ENCODE data around the gene YARS1.
A peak's percentile ranks its signal among the peaks of the same experiment; 100 is the strongest.

Gene YARS1

DNA sequence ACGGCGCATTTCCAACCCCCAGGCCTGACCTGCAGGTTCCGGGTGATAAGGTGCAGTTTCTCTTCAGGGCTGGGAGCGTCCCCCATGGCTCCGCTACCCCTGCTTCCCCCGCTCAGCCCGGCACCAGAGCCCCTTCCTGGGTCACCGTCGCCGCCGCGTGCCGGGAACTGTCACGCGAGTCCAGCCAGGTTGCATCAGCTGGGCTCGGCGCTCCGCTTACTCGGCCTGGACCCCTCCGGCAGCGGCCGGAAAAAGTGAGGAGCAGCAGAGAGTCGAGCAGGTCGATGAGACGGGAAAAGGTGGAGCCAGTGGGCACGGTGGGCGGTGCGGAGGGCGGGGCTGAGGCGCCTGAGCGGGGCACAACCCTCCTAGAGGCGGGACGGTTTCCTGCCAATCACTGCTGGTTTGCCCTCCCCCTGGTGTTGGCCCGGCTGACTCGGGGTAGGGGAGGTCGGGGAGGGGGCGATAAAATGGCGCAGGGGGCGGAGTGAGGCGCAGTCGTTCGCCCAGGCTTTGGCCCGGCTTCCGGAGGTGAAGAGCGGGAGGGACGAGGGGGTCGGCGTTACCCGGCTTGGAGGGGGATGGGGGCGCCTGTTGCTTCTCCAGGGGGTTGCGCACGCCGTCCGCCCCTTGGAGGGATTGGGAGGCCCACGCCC, at the start of gene YARS1, which contains the start of gene S100PBP:
Gene YARS1, minus strand, starts transcription at position 200 of the 656 bp plus-strand sequence. Its CDS starts 114 bp downstream, at position 86.
Gene S100PBP, plus strand, starts transcription at position 495 of the 656 bp plus-strand sequence. CDS start 8,447 bp downstream, outside the sequence.
- peak; percentile 97 for DNase-seq (ENCODE audit: low spot score)

DNA sequence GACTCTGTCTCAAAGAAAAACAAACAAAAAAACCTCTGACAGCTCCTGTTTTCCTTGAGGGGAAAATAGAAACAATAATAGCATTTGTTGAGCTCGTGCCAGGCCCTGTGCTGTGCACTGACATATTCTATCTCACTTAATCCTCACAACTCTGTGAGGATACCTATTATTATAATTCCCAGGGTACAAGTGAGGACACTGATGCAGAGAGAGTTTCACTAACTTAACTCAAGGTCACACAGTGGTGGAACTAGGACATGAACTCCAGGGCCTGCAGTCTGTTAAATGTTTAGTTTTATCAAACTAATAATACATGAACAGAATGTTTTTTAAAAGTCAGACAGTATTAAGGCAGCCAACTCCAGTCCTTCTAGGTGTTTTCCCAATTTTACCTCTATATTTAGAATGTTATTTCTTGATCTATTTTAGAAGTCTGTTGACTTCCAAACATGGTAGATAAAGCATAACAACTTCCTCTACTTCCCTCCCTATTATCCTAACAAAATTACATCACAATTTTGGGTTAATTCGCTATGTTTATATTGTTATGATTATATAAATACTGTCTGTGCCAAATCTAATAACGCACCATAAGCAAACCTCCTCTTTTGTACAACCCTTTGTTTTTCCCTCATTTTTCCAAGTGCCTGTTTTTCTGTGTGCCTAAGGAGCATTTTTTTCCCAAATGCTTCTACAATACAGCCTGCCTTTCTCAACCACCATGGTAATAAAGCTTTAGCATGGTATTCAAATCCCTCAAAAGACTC, 48.7 kb upstream of the YARS1 start:
- no peak for DNase-seq (ENCODE audit: low spot score)

DNA sequence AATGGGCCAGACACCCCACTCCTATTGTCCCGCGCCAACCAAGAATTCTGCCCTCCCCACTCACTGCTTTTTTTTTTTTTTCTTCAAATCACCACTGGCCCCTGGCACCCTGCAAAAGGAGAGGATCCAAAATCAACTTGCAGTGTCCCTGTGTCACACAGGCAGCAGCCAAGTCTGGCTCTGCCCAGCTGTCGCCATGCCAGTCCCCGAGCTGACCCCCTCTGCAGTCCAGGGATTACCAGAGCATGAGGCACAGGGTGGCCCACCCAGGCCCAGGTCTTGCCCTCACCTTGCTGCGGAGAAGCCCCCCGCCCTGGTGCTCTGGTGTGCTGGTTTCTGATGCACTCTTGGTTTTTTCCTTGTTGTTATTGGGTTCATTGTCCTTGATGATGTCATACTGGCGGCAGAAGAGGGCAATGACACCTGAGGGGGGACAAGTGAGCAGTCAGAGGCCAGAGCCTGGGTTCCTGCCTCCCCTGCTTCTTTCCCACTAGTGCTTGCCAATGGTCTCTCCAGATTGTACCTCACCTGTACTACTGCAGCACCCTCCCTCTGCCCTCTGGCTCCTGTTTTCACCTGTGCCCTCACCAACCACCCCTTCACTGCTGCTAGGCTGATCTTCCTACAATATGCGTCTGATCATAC, 47.3 kb upstream of the YARS1 start:
- DNase-seq (ENCODE audit: low spot score) = no peak

DNA sequence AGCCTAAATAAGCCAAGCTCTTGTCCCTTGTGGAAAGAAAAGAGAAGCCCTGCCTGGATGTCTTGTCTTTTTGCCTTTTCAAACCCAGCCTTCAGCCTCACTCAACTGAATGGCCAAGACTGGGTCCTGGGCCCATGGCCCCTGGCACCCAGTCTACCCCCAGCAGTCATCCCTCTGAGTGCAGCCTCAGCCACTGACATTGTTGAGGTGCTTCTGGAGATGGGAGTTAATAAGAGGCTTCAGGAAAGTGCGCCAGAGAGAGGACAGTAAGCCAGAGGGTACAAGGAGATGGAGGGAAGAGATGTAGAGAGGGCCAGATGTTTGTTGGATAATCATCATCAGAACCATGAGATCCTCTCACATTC, 46.7 kb upstream of the YARS1 start:
- DNase-seq (ENCODE audit: low spot score) = no peak

DNA sequence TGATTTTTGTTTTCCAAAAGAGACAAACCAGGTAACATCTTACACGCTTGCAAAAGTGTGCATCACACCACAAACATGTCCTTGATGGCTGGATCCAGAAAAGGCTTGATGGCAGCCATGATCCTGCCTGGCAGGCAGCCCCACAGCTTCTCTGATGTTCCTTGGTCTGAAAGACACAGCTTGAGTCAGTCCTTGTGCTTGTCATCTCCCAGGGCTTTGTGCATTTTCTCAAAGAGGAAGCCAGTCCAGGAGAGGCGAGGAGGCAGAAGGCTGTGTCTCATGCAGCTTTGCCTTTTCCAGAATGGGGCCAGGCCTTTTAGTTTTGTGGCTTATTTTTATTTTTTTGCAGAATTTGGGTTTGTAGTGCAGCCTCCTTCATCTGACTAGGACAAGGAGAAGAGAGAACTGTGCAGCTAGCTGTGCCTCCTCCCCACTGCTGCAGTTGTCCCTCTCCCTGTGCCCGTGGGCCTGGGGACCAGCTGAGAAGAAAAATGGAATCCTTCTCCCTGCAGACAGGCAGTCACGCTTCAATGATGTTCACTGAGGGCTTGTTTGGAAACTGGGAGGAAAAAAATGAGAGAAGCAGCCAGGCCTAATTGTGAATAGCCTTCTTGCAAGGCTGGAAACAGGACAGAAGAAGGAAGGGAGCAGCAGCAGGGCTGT, 46.2 kb upstream of the YARS1 start:
- no peak for DNase-seq (ENCODE audit: low spot score)

DNA sequence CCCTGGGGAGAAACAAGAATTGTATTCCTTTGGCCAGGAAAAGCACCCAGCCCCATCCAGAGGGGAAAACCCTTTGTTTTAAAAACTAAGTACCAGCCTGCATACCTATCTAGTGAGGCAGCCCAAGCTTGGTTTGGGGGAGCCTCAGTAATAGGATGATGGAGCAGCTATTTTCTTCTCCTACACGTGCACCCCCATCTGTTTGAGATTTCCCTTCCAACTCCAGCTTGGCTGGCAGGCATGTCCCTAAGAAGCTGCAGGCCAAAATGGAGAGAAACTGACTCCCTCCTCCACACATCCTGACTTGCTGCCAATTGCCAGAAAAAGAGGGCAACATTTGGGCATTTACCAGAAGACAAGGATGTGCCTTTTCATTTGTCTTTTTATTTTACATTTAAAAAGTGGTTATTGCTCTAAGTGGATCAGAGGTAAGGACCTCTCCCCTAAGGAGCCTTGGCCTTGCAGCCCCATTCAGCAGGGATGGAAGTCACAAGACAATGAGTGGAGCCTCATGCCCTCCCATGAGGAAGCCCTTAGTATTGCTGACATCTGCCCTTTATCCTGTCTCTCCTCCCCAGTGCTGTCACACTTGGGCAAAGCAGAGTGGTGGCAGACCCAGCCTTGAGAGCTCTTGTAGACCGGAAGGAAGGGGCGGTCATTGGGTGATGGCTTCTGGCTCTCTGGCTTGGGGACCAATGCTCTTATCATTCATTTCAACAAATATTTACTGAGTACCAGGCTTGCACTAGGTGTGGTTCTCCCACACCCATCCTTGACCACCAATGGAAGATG, 44.9 kb upstream of the YARS1 start:
- DNase-seq (ENCODE audit: low spot score) = no peak

DNA sequence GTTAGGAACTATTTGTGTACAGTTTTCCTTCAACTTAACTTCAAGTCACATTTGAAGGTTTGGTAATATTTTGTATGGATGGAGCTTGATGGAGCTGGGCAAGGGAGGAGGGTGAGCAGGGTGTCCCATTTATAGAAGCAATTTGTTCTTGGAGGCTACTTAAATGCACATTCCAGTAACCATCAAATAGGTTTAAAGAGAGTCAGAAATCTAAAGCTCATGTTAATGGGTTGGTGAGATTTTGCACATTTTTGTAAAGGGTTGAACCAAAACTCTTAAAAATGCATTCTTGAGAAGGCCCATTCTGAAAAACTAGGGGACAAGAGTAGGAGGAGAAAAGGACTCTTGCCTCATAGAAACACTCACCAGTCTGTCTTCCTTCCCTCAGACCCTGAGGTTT, 43.4 kb upstream of the YARS1 start:
- no peak for DNase-seq (ENCODE audit: low spot score)

DNA sequence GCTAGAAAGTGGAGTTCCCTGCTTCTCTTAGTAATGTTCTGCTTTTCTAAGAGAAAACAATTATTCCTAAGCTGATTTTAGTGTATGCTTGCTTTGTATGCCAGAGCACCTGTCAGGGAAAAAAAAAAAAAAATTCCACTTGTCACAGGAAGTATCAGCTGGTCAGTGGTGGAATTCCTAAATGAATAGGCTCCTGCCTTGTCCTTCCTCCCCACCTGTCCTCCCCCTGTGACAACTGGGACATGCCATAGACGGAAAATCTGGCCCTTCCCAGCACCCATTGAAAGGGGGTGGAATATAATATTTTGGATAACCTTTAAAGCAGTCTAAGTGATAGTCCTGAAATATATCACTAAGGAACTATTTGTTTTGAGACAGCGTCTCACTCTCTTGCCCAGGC, 42.8 kb upstream of the YARS1 start:
- no peak for DNase-seq (ENCODE audit: low spot score)

DNA sequence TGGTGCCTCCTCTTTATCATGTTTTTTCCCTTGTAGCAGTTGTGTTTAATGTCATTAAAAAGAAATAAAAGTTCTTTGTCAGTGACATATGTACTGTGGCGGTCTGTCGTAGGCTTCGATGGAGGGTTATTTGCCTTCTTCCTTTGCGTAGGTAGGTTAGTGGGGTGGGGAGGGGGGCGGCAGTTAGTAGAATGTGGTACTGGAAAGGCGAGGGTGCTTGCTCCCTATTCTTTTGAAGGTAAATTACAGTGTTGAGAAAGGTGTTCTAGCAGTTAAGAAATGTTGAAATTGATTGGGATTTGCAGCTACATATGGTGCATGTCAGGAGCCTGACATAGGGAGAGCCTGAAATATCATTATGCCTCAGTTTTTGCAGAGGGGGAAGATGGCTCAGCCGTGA, 41.6 kb upstream of the YARS1 start:
- no peak for DNase-seq (ENCODE audit: low spot score)

DNA sequence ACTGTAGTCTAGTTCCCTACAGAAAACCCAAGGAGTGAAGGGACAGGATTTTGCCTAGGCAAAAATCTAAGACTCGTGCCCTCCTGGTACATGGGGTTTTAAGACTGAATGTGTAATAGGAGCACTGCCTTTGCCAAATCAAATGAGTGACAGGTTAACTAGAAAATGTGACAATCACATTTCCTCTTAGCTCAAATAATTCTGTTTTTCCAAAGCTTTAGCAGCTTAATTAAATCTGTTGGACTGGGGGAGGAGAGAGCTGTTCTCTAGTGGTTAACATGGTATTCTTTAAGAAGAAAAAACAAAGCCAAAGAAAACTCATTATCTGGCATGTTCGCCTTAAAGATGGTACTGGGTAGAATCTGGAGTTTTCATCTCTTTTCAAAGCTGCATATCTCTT, 41.0 kb upstream of the YARS1 start:
- no peak for DNase-seq (ENCODE audit: low spot score)

DNA sequence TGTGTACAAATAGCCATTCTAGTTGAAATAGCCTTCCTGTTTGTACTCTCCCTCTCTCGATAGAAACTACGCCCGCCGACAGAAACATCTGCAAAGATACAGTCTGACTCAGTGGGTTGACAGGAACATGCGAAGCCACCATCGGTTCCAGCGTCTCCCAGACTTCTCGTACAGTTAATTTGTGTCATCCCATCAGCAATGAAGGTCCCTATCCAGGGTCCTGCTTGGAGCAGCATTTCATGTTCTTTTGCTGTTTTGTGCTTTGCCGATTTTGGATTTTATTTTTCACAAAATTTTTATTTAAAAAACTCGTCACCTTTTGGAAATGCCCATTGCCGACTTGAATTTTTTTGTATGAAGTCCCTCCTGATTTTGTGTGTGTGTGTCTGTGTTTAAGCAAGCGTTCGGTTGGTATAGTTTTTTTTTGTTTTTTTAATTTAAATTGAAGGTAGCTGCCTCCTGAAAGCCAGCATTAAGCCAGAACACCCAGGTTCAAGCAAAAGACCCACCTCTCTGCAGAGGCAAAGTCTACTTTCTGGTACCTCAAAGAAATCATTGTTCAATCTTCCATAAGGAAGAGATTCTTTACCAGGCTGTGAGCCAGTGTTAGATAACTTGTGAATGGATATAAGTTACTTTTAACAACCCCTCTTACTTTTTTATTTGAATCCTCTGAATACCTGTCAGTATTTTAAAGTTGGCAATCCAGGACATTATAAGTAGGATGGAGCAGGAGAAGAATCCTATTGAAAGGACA, 38.9 kb upstream of the YARS1 start:
- DNase-seq (ENCODE audit: low spot score) = no peak

DNA sequence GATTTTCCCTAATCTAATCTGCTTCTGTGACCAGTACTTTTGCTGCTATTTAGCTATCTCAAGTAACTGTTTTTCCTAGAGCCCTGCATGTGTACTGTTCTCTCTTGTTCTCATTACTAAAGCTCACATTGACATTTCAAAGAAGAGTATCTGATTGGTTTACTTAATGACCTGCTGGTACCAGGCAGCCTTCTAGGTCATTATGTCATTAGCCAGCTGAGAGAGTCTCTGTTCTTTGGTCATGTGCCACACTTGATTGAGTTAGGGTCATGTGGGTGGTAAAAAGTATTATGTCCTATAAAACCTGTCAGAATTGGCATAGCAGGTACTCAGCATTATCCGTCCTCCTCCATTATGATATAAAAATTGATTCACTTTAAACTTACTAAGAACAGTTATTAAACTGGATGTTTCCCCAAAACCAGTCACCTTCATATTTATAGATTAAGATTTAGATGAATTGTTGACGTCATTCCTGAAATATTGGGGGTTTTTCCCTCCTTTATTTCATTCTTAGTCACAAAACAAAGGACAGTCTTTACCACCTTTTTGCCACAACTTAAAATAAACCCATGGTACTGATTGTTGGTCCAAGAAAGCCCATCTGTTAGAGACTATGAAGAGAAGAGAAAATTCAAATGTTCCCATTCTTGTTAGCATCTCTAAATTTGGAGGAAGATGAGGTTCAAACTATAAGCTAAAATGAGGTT, 31.4 kb upstream of the YARS1 start:
- DNase-seq (ENCODE audit: low spot score) = no peak

DNA sequence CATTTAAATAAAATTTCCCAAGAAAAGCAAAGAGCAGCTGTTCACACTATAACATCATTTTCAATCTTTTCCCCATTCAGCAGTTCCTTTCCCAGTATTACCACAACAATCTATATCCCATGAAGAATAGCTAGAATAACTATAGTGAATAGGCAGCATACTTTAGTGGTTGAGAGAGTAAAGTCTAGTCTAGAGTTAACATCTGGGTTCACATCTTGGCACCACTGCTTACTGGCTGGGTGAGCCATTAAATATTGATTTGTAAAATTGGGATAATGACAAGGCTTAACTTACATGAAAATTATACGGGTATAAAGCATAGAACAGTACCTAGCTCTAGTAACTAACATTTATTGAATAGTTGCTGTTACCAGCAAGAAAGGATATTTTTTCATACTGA, 14.7 kb upstream of the YARS1 start:
- DNase-seq (ENCODE audit: low spot score) = no peak

DNA sequence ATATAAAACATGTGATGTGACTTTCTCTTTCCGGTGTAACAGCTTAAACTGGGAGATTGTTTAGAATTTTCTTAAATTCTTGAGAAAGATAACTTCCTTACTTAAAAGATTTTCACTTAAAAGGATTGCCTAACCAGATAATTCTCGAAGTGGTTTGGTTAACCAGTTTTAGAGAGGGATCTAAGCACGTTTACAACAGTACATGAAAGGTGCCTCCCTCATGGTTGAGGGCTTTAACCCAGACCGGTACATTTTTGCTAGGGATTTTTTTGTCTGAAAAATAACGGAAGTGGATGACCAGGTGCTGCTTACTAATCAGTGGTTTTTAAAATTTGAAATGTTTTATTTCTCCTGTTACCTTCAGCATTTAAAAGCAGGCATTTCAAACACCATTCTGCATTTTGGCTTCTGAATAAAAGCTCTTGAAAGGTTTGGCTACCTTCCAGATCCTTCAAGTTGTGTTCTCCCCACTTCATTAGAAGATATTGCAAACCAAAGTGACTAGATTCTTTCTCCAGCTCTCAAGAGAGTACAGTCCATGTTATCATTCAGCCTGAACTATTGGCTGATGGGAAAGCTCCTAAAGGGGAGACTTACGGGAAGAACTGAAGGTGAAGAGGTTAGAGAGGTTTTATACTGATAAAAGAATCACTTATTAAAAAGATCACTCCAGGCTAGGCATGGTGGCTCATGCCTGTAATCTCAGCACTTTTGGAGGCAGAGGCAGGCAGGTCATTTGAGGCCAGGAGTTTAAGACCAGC, 13.1 kb upstream of the YARS1 start:
- DNase-seq (ENCODE audit: low spot score) = no peak

DNA sequence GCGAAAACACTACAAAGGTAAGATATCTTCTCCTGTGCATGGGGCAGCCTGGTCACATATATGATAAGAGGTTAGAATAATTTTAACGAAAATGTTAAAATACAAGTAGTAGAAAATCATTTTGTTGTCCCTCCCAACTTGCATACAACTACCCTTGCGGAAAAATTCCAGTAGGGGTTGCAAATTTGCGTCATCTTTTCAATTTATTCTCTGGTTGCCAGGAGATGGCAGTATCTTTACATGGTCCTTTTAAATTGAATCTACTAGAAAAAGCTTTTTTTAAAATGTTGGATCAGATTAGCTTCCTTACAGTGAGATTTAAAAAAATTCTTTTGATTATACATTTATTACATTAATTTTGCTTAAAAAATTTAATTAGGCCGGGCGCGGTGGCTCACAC, 11.2 kb upstream of the YARS1 start:
- no peak for DNase-seq (ENCODE audit: low spot score)

DNA sequence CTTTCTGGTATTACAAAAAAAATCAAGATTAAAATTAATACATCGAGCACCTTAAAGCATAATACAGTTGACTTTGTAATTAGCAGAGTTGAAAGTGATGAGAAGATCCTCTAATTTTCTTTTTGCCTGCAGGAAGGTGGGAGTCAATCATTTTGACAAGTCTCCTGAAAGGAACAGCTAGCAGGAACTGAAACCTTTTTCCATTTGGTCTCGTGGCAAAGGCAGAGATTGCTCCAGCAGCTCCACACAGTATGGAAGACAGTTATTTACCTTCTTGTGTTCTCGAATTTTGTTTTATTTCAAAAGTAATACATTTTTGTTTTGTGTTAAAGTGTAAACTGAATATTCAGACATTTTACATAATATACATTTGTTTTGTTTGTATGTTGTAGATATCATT, 8.0 kb upstream of the YARS1 start:
- no peak for DNase-seq (ENCODE audit: low spot score)

DNA sequence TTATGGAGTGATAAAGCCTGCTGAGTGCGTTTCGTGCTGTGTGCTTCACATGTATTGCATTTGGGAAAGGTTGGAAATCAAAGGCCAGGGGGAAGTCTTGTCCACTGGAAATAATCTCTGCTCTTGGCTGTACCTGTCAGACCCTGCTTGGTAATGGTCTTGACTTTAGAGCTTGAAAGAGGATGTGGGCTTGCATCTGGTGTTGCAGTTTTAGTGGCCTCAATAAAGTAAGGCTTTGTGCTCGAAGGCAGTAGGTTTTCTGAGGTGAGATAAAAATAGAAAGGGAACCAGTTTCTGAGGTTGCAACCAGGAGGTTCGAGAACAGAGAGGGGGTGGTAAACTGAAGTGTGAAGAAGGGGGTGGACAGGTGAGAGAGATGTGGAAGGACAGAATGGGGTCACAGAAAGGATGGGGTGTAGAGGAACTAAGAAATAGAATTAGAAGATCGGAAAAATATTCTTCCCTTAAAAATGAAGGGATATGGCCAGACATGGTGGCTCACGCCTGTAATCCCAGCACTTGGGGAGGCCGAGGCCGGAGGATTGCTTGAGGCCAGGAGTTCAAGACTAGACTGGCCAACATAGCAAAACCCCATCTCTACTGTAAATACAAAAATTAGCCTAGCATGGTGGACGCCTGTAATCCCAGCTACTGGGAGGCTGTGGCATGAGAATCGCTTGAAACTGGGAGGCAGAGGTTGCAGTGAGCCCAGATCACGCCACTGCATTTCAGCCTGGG, 1.8 kb upstream of the YARS1 start:
- DNase-seq (ENCODE audit: low spot score) = no peak

DNA sequence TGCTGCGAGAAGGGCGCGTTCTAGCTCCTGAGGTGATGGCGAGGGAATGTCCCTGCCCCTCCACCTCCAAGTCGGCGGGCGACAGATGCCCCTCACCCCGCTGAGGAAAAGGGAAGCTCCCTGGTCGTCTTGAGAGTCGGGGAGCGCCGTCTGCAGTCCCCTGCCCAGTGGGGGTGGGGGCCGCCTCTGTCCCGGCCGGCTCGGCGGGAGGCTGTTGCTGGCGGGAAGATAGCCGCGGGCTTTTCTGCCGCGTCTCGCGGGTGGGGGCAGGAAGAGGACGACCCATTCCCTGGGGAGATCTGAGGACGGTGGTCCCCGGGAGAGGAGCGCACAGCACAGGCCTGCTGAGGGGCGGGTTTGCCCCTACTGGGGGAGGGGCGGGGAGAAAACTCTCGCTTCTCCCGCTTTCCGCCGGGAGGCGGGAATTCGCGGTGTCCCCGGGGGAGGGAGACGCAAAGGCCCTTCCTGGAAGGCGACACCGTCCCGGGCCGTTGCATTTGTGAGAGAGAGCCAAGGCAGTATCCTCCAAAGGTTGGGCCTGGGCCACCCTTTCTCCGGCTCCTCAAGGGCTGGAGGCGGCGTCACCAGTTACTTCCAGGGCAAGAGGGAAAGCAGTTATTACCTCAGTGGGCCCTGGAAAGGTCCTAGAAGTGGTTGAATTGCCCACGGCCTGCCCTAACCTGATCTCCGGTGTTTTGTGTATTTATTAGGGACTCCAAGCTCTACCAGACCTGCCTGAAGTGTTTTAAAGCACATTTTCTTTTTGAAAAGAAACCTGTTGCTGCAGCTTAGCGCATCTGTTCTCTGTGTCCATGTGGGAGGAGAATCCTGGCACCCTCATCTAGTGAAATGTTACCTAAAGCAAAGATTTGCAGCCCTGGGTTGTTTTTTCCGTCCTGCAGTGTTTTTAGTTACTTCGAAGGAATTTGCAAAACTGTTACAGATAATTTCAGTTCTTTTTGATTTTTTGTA, 943 bp upstream of the YARS1 start:
- peak; percentile 30 for DNase-seq (ENCODE audit: low spot score)

All from hematopoietic multipotent progenitor cell treated with erythropoietin and hydrocortisone succinate and interleukin-3 and kit ligand, for 17 days (in vitro differentiated cells).